Measurements from ENCODE around the gene SMURF2.

DNA sequence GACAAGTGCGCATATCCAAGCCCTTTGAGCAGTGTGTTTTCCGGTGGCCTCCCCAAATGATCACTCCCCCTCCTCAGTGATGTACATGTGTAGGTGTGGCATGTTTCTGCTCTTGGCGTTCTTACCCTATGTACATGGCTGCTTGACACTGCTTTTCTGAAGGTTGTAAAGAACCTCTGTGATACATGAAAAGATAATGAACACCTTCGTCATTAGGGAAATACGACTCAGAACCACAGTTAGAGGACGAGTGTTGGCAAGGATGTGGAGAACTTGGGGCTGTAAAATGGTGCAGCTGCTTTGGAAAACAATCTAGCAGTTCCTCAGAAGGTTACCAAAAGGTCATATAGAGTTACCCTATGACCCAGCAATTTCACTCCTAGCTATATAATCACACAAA lies 126.8 kb downstream of the SMURF2 start:
- TF ChIP-seq CTCF (IDR thresholded peaks at IDR 0.05): no peak
- no peak for TF ChIP-seq POLR2A (IDR thresholded peaks at IDR 0.05)
- no peak for TF ChIP-seq POLR2AphosphoS5 (IDR thresholded peaks at IDR 0.05)

Measured in breast epithelium (tissue), 3 donors.